GM12864 (cell line): Measurements from ENCODE around the gene DUOX1.
A peak's percentile ranks its signal among the peaks of the same experiment; 100 is the strongest.
"Not testable (repeated sequence)": the region's sequence is repeated elsewhere in the genome, so short reads cannot be mapped to it uniquely, and the experiment has no call there.

Source experiments
- DNase-seq: peaks from one replicate; pipeline ENCODE4 v3.0.0-alpha.2; 2011; ENCODE audit warnings: low read depth
- H3K4me3 ChIP-seq: 2 replicates; pipeline ENCODE4 v1.5.1; 2011; ENCODE audit warnings: mild to moderate bottlenecking, low read depth, low read length, control low read depth
- CTCF ChIP-seq: IDR thresholded peaks from 2 replicates; pipeline ENCODE4 v1.5.1; 2011; ENCODE audit warnings: low read depth, mild to moderate bottlenecking, moderate library complexity, low read length, control low read depth, inconsistent platforms; ENCODE audit errors: missing control alignments

The DUOX1 gene

DNA sequence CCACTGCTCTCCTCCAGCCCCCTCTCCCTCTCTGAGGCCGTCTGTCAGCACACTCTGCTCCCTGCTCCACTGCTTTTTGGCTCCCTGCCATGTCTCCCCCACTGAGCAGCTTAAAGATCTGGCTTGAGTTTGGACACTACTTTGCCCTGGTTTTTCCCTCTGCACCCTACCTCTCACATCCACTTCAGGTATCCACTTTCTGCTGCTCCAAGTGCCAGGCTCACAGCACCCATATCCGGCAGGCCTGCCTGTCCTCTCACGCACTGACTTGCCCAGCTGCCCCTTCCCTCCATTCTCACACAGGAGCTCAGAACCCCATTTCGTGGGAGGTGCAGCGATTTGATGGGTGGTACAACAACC, 3.7 kb downstream of the DUOX1 start:
- no peak for TF ChIP-seq CTCF
- H3K4me3 ChIP-seq = no peak overlapping the region
- DNase-seq = no peak

DNA sequence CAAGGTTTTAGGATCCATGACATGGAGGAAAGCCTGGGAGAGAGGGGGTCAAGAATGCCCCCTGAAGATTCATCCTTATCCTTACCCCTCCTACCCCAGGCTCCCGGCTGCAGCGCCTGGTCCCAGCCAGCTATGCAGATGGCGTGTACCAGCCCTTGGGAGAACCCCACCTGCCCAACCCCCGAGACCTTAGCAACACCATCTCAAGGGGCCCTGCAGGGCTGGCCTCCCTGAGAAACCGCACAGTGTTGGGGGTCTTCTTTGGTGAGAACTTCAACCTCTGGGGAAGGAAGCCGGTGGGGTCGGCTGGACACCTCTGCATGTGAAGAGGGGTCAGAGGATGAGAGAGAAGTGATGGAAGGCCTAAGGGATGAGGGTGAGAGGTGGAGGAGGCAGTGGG, 4.3 kb downstream of the DUOX1 start:
- no peak for TF ChIP-seq CTCF
- no peak for DNase-seq
- no peak overlapping the region for H3K4me3 ChIP-seq

GRCh38 chr15:45134682-45135604, 5.1 kb downstream of the DUOX1 start:
- H3K4me3 ChIP-seq = no peak overlapping the region
- no peak for TF ChIP-seq CTCF
- no peak for DNase-seq

DNA sequence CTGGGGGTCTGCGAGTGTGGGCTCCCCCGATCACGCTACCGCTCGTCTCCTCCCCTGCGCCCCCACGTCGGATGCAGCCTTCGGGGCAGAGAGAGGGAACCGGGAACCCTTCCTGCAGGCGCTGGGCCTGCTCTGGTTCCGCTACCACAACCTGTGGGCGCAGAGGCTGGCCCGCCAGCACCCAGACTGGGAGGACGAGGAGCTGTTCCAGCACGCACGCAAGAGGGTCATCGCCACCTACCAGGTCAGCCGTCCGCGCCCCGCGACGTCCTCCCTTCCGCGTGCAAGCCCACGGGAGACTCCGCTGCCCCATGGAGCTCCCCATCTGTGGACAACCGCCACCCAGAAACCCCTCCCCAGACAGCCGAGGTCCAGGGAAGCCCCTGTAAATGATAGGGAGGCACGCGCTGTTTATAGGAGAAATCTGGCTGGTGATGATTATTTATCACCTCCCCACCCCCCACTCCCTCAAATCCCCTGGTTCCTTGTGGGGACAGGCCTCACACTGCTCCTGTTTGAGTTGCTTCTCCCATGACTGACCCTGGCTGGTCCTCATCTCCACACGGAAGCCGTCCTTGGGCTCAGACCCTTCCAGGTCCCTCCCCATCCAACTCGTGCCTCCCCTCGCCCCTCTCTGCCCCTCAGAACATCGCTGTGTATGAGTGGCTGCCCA, 6.0 kb downstream of the DUOX1 start:
- H3K4me3 ChIP-seq, DNase-seq: not testable (repeated sequence)

GRCh38 chr15:45136378-45136764, 6.6 kb downstream of the DUOX1 start:
- TF ChIP-seq CTCF = peak; percentile 18
- DNase-seq = no peak
- H3K4me3 ChIP-seq = no peak overlapping the region

DNA sequence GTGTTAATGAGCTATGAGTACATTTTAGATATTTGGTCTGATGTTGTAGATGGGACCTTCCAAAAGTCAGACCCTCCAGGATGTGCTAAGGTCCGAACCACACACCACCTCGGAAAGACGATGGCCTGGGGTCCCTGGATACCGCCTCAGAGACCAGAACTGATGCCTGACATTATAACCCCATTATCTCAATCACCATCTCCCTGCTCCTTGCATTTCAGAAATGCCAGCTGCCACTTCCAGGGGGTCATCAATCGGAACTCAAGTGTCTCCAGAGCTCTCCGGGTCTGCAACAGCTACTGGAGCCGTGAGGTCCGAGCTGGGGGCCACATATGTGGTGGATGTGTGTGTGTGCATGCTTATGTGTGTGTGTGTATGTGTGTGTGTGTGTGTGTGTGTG, 7.9 kb downstream of the DUOX1 start:
- TF ChIP-seq CTCF = no peak
- DNase-seq = no peak
- no peak overlapping the region for H3K4me3 ChIP-seq

DNA sequence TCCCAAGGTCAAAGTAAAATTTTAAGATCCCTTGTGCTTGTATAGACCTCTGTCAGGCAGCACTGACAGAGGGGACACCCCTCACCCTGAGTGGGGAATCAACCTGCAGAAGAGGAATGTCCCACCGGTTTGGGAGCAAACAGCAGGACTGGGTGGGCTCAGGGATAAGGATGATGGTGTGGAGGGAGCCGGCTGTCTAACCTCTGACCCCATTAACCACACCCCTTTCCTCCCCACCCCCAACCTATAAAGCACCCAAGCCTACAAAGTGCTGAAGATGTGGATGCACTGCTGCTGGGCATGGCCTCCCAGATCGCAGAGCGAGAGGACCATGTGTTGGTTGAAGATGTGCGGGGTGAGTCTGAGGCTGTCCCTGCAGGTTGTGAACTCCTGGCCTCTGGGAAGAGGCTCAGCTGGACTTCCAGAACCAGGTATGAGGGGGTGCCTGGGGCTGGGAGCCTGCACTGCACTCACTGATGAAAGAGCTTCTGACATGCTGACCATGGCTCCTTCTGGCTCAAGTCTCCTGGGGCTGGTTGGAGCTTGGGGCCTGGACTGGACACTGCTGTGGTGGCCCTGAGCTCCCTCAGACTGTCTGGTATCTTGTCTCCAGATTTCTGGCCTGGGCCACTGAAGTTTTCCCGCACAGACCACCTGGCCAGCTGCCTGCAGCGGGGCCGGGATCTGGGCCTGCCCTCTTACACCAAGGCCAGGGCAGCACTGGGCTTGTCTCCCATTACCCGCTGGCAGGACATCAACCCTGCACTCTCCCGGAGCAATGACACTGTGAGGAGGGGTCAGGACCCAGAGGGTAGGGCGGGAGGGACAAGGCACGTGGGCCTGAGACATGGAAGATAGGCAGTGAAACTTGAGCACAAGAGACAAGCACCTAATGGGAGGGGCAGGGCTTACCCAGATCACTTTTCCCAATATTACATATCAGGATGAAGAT, 9.3 kb downstream of the DUOX1 start:
- no peak for DNase-seq
- TF ChIP-seq CTCF = no peak
- no peak overlapping the region for H3K4me3 ChIP-seq
